K562 (cell line): Measurements from ENCODE around the gene NMS. TPM values are rescaled to one million over a fixed set of nuclear protein-coding genes. Genes with fewer than 3 reads are reported as not detected.

Experiments used
- ATAC-seq: fragments of 200-7000 bp; cut with Tn5 transposase; 3 replicates; pipeline ENCODE4 v1.9.1; 2020; ENCODE audit warnings: moderate library complexity
- BruUV-seq: library from RNA; stranded (reverse); fragments of 400-500 nt; replicated peaks from 2 replicates; lab custom pipeline; 2021; lab: Mats Ljungman, UMichigan
- CTCF ChIA-PET: fragments of 300-600 bp; formaldehyde crosslinking; extraction: SDS; loops from one replicate; lab custom pipeline; 2021; ENCODE audit warnings: low intra/inter-chr PET ratio; lab: Yijun Ruan, JAX
- POLR2A ChIA-PET: fragments of 300-600, 350-650 bp; sonication (Branson Sonifier 250); formaldehyde crosslinking; extraction: SDS; loops from one replicate; lab custom pipeline; 2021; ENCODE audit warnings: antibody characterized with exemption, inconsistent platforms; lab: Yijun Ruan, JAX
- DNase-seq, 4 experiments: peaks; one replicate each; pipeline versions ENCODE4 v3.0.0 to v3.0.0-alpha.2; 2011 to 2018; ENCODE audit warnings: low spot score in 3 of 4, mixed read lengths in 3 of 4; ENCODE audit errors: extremely low read depth in 1 of 4
- FAIRE-seq: peaks from 2 replicates; lab custom pipeline; 2011; peaks lifted over from hg19 to GRCh38; lab: Jason Lieb, UNC
- H2AFZ ChIP-seq: 2 replicates; pipeline ENCODE4 v1.6.0; 2011; ENCODE audit warnings: low read depth, low read length, control low read depth, inconsistent platforms
- H3K27ac ChIP-seq: fragments of 200-600 bp; 3 replicates; pipeline ENCODE4 v1.8.0; 2011; ENCODE audit warnings: low read depth, mild to moderate bottlenecking, control low read depth, inconsistent platforms, low read length, moderate library complexity, mixed read lengths; ENCODE audit errors: extremely low read depth
- H3K27me3 ChIP-seq, 2 experiments: fragments of 300-600 bp in 1 of 2; 2 replicates in 1 of 2; 3 replicates in 1 of 2; pipeline versions ENCODE4 v1.6.0 to v1.8.0; 2011; ENCODE audit warnings: inconsistent platforms in 2 of 2, low read length in 2 of 2, mild to moderate bottlenecking in 1 of 2, mixed read lengths in 1 of 2, moderate library complexity in 1 of 2; ENCODE audit not compliant: control insufficient read depth in 2 of 2, insufficient read depth in 2 of 2
- H3K36me3 ChIP-seq: fragments of 300-600 bp; 3 replicates; pipeline ENCODE4 v1.8.0; 2011; ENCODE audit warnings: mild to moderate bottlenecking, low read length, inconsistent platforms; ENCODE audit not compliant: control insufficient read depth, insufficient read depth
- H3K4me1 ChIP-seq, 2 experiments: fragments of 200-600 bp in 1 of 2; replicated peaks in 1 of 2; 2 replicates in 1 of 2; 3 replicates in 1 of 2; pipeline versions ENCODE4 v1.5.1 to v1.8.0; 2011; ENCODE audit warnings: inconsistent platforms in 2 of 2, low read length in 2 of 2, mild to moderate bottlenecking in 1 of 2, mixed read lengths in 1 of 2, moderate library complexity in 1 of 2; ENCODE audit not compliant: control insufficient read depth in 2 of 2, insufficient read depth in 2 of 2
- H3K4me2 ChIP-seq: 2 replicates; pipeline ENCODE4 v1.6.1; 2011; ENCODE audit warnings: low read length, control low read depth, inconsistent platforms, mixed read lengths; ENCODE audit not compliant: insufficient read depth
- H3K4me3 ChIP-seq: fragments of 200-600 bp; sonication (generic), shearing (Covaris generic); 2 replicates; pipeline ENCODE4 v1.5.1; 2016; ENCODE audit warnings: control low read depth, inconsistent platforms
- H3K79me2 ChIP-seq: fragments of 200-600 bp; 3 replicates; pipeline ENCODE4 v1.8.0; 2011; ENCODE audit warnings: low read length, inconsistent platforms; ENCODE audit not compliant: control insufficient read depth, insufficient read depth
- H3K9ac ChIP-seq, 2 experiments: 2 replicates each; pipeline versions ENCODE4 v1.6.0 to v1.6.1; 2011; ENCODE audit warnings: low read depth in 2 of 2, low read length in 2 of 2, control low read depth in 1 of 2, inconsistent platforms in 1 of 2, mild to moderate bottlenecking in 1 of 2, mixed read lengths in 1 of 2; ENCODE audit not compliant: insufficient read depth in 1 of 2
- H3K9me1 ChIP-seq: one replicate; pipeline ENCODE4 v1.6.0; 2011; ENCODE audit warnings: inconsistent platforms, mild to moderate bottlenecking, low read length, moderate library complexity; ENCODE audit not compliant: control insufficient read depth, insufficient read depth
- H3K9me3 ChIP-seq: replicated peaks from 2 replicates; pipeline ENCODE4 v1.5.1; 2011; ENCODE audit warnings: low read depth, low read length, inconsistent platforms; ENCODE audit not compliant: control insufficient read depth, insufficient read depth
- H4K20me1 ChIP-seq: replicated peaks from 2 replicates; pipeline ENCODE4 v1.6.1; 2011; ENCODE audit warnings: low read length, inconsistent platforms, mixed read lengths; ENCODE audit not compliant: control insufficient read depth, insufficient read depth
- MYBL2 ChIP-seq, 2 experiments: fragments of 450-650 bp in 1 of 2; sonication (generic) in 1 of 2; formaldehyde crosslinking in 1 of 2; IDR thresholded peaks; 2 replicates each; pipeline versions ENCODE4 v1.6.1 to v1.8.1; 2017 to 2022; ENCODE audit warnings: borderline replicate concordance in 1 of 2, inconsistent platforms in 1 of 2, low read depth in 1 of 2, mild to moderate bottlenecking in 1 of 2, missing genetic modification reagents in 1 of 2, moderate library complexity in 1 of 2
- NBN ChIP-seq: fragments of 450-650 bp; IDR thresholded peaks from 2 replicates; pipeline ENCODE4 v1.6.1; 2016; ENCODE audit warnings: low read depth, mild to moderate bottlenecking
- NELFE ChIP-seq: IDR thresholded peaks from 2 replicates; pipeline ENCODE4 v1.6.1; 2011; ENCODE audit warnings: mild to moderate bottlenecking; ENCODE audit not compliant: insufficient read depth, insufficient read length
- TEAD2 ChIP-seq: fragments of 450-650 bp; IDR thresholded peaks from 2 replicates; pipeline ENCODE4 v1.6.1; 2016; ENCODE audit warnings: missing genetic modification characterization, control low read depth, missing compliant biosample characterization
- ZKSCAN3 ChIP-seq: fragments of 250-450 bp; sonication (Bioruptor Pico); IDR thresholded peaks from 2 replicates; pipeline ENCODE4 v1.4.0; 2020
- WGBS: fragments of 100-300 bp; shearing (Covaris generic); methylation state at CpG from one replicate; pipeline ENCODE4 v1.1.6; 2016; ENCODE audit warnings: low coverage, mixed read lengths; ENCODE audit not compliant: insufficient coverage; ENCODE audit errors: missing lambda C conversion rate; 5-methylcytosine and 5-hydroxymethylcytosine counted together
- in situ Hi-C: fragments of 300-500 bp; cut with MboI; formaldehyde crosslinking; loops from 4 replicates; pipeline ENCODE4 v1.15.0; 2018; ENCODE audit warnings: inconsistent platforms, mixed read lengths
- intact Hi-C: fragments of 100-400 bp; cut with micrococcal nuclease; formaldehyde crosslinking; loops from 2 replicates; pipeline ENCODE4 v1.14.2; 2022
- polyA plus RNA-seq, 8 experiments: library from polyadenylated mRNA; depleted of rRNA in 4 of 8; stranded (reverse) in 5 of 8; unstranded in 3 of 8; fragments of >200 nt; fragmentation: Nextera tagmentation in 2 of 8; fragmentation: Illumina TruSeq in 1 of 8; extraction: Ambion mirVana in 2 of 8; extraction: Trizol in 1 of 8; gene quantifications; 2 replicates each; pipeline versions ENCODE4 v1.2.1 to v1.2.3, GENCODE V29; 2011 to 2014; ENCODE audit warnings: inconsistent platforms in 1 of 8, missing spikeins in 1 of 8
- total RNA-seq, 7 experiments: library from RNA; depleted of rRNA in 6 of 7; stranded (reverse); fragments of >200 nt in 6 of 7; fragmentation: Illumina TruSeq in 2 of 7; extraction: Trizol in 2 of 7; gene quantifications; 2 replicates each; pipeline versions ENCODE4 v1.2.1 to v1.2.3, GENCODE V29; 2011 to 2021; ENCODE audit warnings: low replicate concordance in 1 of 7
- TF ChIP-seq, protein P1 (sequence below): fragments of 150-350 bp; IDR thresholded peaks from 2 replicates; pipeline ENCODE4 v1.6.1; 2014; ENCODE audit warnings: low read depth, mild to moderate bottlenecking, low read length, borderline replicate concordance
- TF ChIP-seq, protein P2 (sequence below): sonication (generic); formaldehyde crosslinking; IDR thresholded peaks from 2 replicates; pipeline ENCODE4 v1.9.0; 2022; ENCODE audit warnings: mild to moderate bottlenecking, missing genetic modification reagents
- TF ChIP-seq, protein P3 (sequence below), 2 experiments: fragments of 450-650 bp in 1 of 2; IDR thresholded peaks; 2 replicates each; pipeline ENCODE4 v1.6.1; 2011 to 2017; ENCODE audit warnings: low read depth in 2 of 2, antibody characterized with exemption in 1 of 2, borderline replicate concordance in 1 of 2, low read length in 1 of 2, mild to moderate bottlenecking in 1 of 2, mixed read lengths in 1 of 2; ENCODE audit not compliant: control insufficient read depth in 1 of 2
- TF ChIP-seq, protein P4 (sequence below), 2 experiments: fragments of 150-350 bp in 1 of 2; IDR thresholded peaks; 2 replicates each; pipeline ENCODE4 v1.6.1; 2012 to 2016; ENCODE audit warnings: low read depth in 2 of 2, low read length in 2 of 2, mild to moderate bottlenecking in 1 of 2, moderate library complexity in 1 of 2

The NMS gene
- total and polyA plus RNA-seq, 9 of the 15 experiments (the other 6 are each of a cell fraction or from before 2014, with no cell fraction given) = not detected

DNA sequence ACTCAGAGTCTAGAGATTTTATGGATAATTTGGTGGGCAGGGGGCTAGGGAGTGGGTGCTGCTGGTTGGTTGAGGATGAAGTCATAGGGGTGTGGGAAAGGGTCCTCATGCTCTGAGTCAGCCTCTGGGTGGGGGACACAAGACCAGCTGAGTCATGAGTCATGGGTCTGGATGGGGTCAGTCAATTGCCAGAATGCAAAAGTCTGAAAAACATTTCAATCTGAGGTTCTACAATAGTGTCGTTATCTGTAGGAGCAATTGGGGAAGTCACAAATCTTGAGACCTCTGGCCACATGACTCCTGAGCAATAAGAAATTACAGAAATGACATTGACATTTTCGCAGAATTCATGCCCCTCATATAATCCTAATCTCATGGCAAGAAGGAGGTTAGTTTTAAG, 15.1 kb downstream of the NMS start:
- FAIRE-seq = no peak
- CTCF ChIA-PET = no interaction called here
- TF ChIP-seq TEAD2 (tag) = no peak
- TF ChIP-seq NBN = no peak
- TF ChIP-seq, protein P1, sequence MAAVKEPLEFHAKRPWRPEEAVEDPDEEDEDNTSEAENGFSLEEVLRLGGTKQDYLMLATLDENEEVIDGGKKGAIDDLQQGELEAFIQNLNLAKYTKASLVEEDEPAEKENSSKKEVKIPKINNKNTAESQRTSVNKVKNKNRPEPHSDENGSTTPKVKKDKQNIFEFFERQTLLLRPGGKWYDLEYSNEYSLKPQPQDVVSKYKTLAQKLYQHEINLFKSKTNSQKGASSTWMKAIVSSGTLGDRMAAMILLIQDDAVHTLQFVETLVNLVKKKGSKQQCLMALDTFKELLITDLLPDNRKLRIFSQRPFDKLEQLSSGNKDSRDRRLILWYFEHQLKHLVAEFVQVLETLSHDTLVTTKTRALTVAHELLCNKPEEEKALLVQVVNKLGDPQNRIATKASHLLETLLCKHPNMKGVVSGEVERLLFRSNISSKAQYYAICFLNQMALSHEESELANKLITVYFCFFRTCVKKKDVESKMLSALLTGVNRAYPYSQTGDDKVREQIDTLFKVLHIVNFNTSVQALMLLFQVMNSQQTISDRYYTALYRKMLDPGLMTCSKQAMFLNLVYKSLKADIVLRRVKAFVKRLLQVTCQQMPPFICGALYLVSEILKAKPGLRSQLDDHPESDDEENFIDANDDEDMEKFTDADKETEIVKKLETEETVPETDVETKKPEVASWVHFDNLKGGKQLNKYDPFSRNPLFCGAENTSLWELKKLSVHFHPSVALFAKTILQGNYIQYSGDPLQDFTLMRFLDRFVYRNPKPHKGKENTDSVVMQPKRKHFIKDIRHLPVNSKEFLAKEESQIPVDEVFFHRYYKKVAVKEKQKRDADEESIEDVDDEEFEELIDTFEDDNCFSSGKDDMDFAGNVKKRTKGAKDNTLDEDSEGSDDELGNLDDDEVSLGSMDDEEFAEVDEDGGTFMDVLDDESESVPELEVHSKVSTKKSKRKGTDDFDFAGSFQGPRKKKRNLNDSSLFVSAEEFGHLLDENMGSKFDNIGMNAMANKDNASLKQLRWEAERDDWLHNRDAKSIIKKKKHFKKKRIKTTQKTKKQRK = no peak
- TF ChIP-seq NELFE = no peak
- TF ChIP-seq, protein P2, sequence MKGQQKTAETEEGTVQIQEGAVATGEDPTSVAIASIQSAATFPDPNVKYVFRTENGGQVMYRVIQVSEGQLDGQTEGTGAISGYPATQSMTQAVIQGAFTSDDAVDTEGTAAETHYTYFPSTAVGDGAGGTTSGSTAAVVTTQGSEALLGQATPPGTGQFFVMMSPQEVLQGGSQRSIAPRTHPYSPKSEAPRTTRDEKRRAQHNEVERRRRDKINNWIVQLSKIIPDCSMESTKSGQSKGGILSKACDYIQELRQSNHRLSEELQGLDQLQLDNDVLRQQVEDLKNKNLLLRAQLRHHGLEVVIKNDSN = no peak
- TF ChIP-seq, protein P3, sequence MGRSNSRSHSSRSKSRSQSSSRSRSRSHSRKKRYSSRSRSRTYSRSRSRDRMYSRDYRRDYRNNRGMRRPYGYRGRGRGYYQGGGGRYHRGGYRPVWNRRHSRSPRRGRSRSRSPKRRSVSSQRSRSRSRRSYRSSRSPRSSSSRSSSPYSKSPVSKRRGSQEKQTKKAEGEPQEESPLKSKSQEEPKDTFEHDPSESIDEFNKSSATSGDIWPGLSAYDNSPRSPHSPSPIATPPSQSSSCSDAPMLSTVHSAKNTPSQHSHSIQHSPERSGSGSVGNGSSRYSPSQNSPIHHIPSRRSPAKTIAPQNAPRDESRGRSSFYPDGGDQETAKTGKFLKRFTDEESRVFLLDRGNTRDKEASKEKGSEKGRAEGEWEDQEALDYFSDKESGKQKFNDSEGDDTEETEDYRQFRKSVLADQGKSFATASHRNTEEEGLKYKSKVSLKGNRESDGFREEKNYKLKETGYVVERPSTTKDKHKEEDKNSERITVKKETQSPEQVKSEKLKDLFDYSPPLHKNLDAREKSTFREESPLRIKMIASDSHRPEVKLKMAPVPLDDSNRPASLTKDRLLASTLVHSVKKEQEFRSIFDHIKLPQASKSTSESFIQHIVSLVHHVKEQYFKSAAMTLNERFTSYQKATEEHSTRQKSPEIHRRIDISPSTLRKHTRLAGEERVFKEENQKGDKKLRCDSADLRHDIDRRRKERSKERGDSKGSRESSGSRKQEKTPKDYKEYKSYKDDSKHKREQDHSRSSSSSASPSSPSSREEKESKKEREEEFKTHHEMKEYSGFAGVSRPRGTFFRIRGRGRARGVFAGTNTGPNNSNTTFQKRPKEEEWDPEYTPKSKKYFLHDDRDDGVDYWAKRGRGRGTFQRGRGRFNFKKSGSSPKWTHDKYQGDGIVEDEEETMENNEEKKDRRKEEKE (IDR thresholded peaks at IDR 0.05; ENCODE audit: borderline replicate concordance in 1 of 2, control insufficient read depth in 1 of 2, low read depth in 2 of 2, low read length in 1 of 2) = no peak
- TF ChIP-seq, protein P4, sequence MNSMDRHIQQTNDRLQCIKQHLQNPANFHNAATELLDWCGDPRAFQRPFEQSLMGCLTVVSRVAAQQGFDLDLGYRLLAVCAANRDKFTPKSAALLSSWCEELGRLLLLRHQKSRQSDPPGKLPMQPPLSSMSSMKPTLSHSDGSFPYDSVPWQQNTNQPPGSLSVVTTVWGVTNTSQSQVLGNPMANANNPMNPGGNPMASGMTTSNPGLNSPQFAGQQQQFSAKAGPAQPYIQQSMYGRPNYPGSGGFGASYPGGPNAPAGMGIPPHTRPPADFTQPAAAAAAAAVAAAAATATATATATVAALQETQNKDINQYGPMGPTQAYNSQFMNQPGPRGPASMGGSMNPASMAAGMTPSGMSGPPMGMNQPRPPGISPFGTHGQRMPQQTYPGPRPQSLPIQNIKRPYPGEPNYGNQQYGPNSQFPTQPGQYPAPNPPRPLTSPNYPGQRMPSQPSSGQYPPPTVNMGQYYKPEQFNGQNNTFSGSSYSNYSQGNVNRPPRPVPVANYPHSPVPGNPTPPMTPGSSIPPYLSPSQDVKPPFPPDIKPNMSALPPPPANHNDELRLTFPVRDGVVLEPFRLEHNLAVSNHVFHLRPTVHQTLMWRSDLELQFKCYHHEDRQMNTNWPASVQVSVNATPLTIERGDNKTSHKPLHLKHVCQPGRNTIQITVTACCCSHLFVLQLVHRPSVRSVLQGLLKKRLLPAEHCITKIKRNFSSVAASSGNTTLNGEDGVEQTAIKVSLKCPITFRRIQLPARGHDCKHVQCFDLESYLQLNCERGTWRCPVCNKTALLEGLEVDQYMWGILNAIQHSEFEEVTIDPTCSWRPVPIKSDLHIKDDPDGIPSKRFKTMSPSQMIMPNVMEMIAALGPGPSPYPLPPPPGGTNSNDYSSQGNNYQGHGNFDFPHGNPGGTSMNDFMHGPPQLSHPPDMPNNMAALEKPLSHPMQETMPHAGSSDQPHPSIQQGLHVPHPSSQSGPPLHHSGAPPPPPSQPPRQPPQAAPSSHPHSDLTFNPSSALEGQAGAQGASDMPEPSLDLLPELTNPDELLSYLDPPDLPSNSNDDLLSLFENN (IDR thresholded peaks at IDR 0.05; ENCODE audit: low read depth in 2 of 2, low read length in 2 of 2) = no peak
- TF ChIP-seq MYBL2 (IDR thresholded peaks at IDR 0.05; ENCODE audit: low read depth) = no peak
- TF ChIP-seq MYBL2 (CRISPR knock-in tag; IDR thresholded peaks at IDR 0.05; ENCODE audit: borderline replicate concordance) = no peak
- TF ChIP-seq ZKSCAN3 (CRISPR knock-in tag) = no peak

More for the DNA sequence above, 15.1 kb downstream of the NMS start:
- no TSS peak for BruUV-seq
- Histone ChIP-seq H3K9ac (no peak overlapping the region), H3K27me3 (peaks cover 0 to 9% of the 10 kb centered on the region in 2 experiments; a peak in 1 of 5 replicates), H4K20me1 (no peaks in the 10 kb centered on the region), H3K27ac (no peak overlapping the region), H2AFZ (no peak overlapping the region), H3K4me3 (no peak overlapping the region), H3K9me3 (no peaks in the 10 kb centered on the region), H3K79me2 (no peaks in the 10 kb centered on the region), H3K4me1 (no peaks in the 10 kb centered on the region), H3K4me2 (no peak overlapping the region), H3K9me1 (no peaks in the 10 kb centered on the region), H3K36me3 (no peaks in the 10 kb centered on the region)
- no peak for DNase-seq
- WGBS = 2% methylated on average over 2 of the region's 2 CpGs
- in situ Hi-C loops = no loop called here
- no peak for ATAC-seq
- POLR2A ChIA-PET = interaction anchor here (1.1 kb wide), 1 partner anchor 10 kb away, joined by 3 read pairs; no protein-coding TSS in a partner anchor
- intact Hi-C loops = no loop called here
